Stimulated activated CD8-positive, alpha-beta memory T cell treated with anti-CD3 and anti-CD28 coated beads, Interleukin-15, amount 100 ng/mL, for 24 hours (primary cell): ENCODE results near the gene KYNU.
"Not testable (repeated sequence)": the region's sequence is repeated elsewhere in the genome, so short reads cannot be mapped to it uniquely, and the experiment has no call there.

Experiments used
- DNase-seq: peaks from one replicate; pipeline ENCODE4 v3.0.0-alpha.2; 2020; ENCODE audit warnings: low read depth

Gene KYNU

GRCh38 chr2:143089520-143089919 lies 212.1 kb downstream of the KYNU start:
- DNase-seq: not testable (repeated sequence)
